GM12878 (cell line): ENCODE data around the gene LCE6A.

ENCODE experiments used
- BCLAF1 ChIP-seq: fragments of 450-650 bp; IDR thresholded peaks from 2 replicates; pipeline ENCODE4 v1.6.1; 2017; ENCODE audit warnings: antibody characterized with exemption, mild to moderate bottlenecking, moderate library complexity
- HCFC1 ChIP-seq: fragments of 150-350 bp; IDR thresholded peaks from 2 replicates; pipeline ENCODE4 v1.6.1; 2014; ENCODE audit warnings: low read length
- RCOR1 ChIP-seq: conservative IDR thresholded peaks from 2 replicates; pipeline ENCODE4 v1.6.1; 2012; ENCODE audit warnings: low read depth, low read length, improper control_type of control experiment

DNA sequence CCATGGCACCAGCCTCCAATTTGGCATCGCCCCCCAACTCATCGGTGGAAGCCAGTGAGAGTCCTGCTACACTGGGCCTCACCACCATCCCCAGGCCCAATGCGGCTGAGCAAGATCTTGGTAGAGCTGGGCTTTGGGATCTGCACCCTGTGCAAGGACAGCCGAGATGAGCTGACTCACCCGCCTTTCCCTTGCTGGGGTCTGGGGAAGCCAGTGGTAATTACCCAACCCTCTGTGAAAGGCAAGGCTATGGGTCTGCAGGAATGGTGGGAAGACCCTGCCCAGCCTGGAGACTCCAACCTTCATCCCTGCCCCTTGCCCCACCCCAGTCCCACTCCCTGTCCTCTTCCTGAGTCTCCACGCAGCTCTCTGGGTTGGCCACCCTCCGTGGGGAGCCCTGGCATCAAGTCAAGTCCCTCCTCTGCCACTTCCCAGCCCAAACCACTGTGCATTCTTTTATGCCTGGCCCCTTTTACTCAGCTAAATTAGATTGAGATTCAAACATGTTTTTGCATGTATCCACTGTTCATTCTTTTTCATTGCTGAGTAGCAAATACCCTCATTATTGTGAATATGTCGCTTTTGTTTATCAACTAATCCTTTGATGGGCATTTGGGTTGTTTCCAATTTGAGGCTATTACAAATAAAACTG, 44.2 kb downstream of the LCE6A start:
- TF ChIP-seq BCLAF1 (no peak), HCFC1 (no peak), RCOR1 (no peak)
